ENCODE measurements around the gene CHD5. TPM values are rescaled to one million over a fixed set of nuclear protein-coding genes. Genes with fewer than 3 reads are reported as not detected.

Gene CHD5
- total and polyA plus RNA-seq, 2 of the 4 experiments (the other 2 are of a cell fraction): under 0.01 to 0.09 TPM

GRCh38 chr1:6108937-6109614 is 71.0 kb downstream of the CHD5 start:
- Histone ChIP-seq H3K56ac (ENCODE audit: extremely low read depth, insufficient read depth, low read length) (no peak overlapping the region), H2BK120ac (ENCODE audit: low read depth, low read length) (no peak overlapping the region), H4K5ac (ENCODE audit: low read depth, low read length) (no peak overlapping the region), H3K9me3 (ENCODE audit: control insufficient read depth, insufficient read depth, low read length) (no peaks in the 10 kb centered on the region), H2AFZ (replicated peaks; ENCODE audit: low read length, poor library complexity) (no peak overlapping the region), H2BK15ac (ENCODE audit: low read depth, low read length) (no peak overlapping the region), H2BK20ac (ENCODE audit: low read depth, low read length) (no peak overlapping the region), H3K18ac (ENCODE audit: low read depth, low read length) (no peak overlapping the region), H3K27me3 (ENCODE audit: control insufficient read depth, insufficient read depth, low read length) (peaks cover 17% of the 10 kb centered on the region; the same call in 1 of the 2 replicates), H3K4me1 (ENCODE audit: control insufficient read depth, insufficient read depth, low read length) (no peaks in the 10 kb centered on the region), H3K9ac (ENCODE audit: low read depth, low read length) (no peak overlapping the region), H3K23ac (ENCODE audit: low read depth, low read length) (no peak overlapping the region), H3K4me2 (ENCODE audit: low read depth, low read length) (no peak overlapping the region), H2AK5ac (ENCODE audit: low read depth, low read length) (no peak overlapping the region), H4K20me1 (ENCODE audit: insufficient read depth, low read length) (no peaks in the 10 kb centered on the region), H4K8ac (ENCODE audit: low read depth in 2 of 2, low read length in 2 of 2) (no peak overlapping the region), H3K9me1 (ENCODE audit: insufficient read depth, low read length) (no peaks in the 10 kb centered on the region), H3K14ac (replicated peaks; ENCODE audit: low read depth, low read length) (no peak overlapping the region), H4K91ac (ENCODE audit: insufficient read depth, low read depth, low read length) (no peak overlapping the region), H3K27ac (ENCODE audit: insufficient read depth, low read length) (no peak overlapping the region), H3K36me3 (ENCODE audit: control insufficient read depth, insufficient read depth, low read length) (no peaks in the 10 kb centered on the region), H3K4ac (ENCODE audit: low read depth, low read length) (no peak overlapping the region), H3K4me3 (ENCODE audit: insufficient read depth, low read depth, low read length) (no peak overlapping the region), H2BK5ac (ENCODE audit: low read depth, low read length, poor library complexity, severe bottlenecking) (no peak overlapping the region), H3K79me1 (ENCODE audit: low read depth in 1 of 2, low read length in 2 of 2) (no peaks in the 10 kb centered on the region), H2AK9ac (replicated peaks; ENCODE audit: low read depth, low read length, poor library complexity) (no peak overlapping the region)
- ChIA-PET POLR2A (ENCODE audit: unreplicated experiment) (no interaction called here), CTCF (no interaction called here)
- in situ Hi-C loops (cut with MboI; ENCODE audit: low sequenced_read_pairs) (no loop called here), dilution Hi-C loops (cut with HindIII; ENCODE audit: low sequenced_read_pairs, unreplicated experiment) (no loop called here), intact Hi-C loops (cut with micrococcal nuclease) (loop anchor here (2.0 kb wide), 2 partner anchors 62 to 136 kb away; partner anchors contain the start of gene HES3)
- TF ChIP-seq NFE2L2 (IDR thresholded peaks at IDR 0.05; ENCODE audit: low read depth, low read length): no peak
- peak; percentile 62 for TF ChIP-seq RAD21 (IDR thresholded peaks at IDR 0.05; ENCODE audit: low read length)
- TF ChIP-seq CEBPB (IDR thresholded peaks at IDR 0.05; ENCODE audit: low read depth, low read length): no peak
- no peak for TF ChIP-seq MAFK (IDR thresholded peaks at IDR 0.05; ENCODE audit: low read depth, low read length)
- TF ChIP-seq, protein P1, sequence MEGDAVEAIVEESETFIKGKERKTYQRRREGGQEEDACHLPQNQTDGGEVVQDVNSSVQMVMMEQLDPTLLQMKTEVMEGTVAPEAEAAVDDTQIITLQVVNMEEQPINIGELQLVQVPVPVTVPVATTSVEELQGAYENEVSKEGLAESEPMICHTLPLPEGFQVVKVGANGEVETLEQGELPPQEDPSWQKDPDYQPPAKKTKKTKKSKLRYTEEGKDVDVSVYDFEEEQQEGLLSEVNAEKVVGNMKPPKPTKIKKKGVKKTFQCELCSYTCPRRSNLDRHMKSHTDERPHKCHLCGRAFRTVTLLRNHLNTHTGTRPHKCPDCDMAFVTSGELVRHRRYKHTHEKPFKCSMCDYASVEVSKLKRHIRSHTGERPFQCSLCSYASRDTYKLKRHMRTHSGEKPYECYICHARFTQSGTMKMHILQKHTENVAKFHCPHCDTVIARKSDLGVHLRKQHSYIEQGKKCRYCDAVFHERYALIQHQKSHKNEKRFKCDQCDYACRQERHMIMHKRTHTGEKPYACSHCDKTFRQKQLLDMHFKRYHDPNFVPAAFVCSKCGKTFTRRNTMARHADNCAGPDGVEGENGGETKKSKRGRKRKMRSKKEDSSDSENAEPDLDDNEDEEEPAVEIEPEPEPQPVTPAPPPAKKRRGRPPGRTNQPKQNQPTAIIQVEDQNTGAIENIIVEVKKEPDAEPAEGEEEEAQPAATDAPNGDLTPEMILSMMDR (conservative IDR thresholded peaks at IDR 0.05; ENCODE audit: low read depth, low read length): peak; percentile 56
- TF ChIP-seq SMC3 (IDR thresholded peaks at IDR 0.05; ENCODE audit: low read depth, low read length): peak; percentile 61
- BruUV-seq (replicated peaks): no TSS peak
- DNase-seq (peak; percentile 40), ATAC-seq (ENCODE audit: low read depth) (peak; percentile 94)
- WGBS, 2 experiments (ENCODE audit: extremely low coverage in 2 of 2, insufficient read length in 1 of 2): 0% methylated on average over 1 of the region's 15 CpGs; no CpG with 5 or more reads in 1 of the 2 experiments

Measured in IMR-90 (cell line).